DND-41 (cell line): ENCODE data around the gene WNT3A.

Experiments used
- ATAC-seq: fragments of 200-7000 bp; cut with Tn5 transposase; 3 replicates; pipeline ENCODE4 v1.9.1; 2021; ENCODE audit warnings: low read depth; ENCODE audit not compliant: insufficient read depth
- DNase-seq: peaks from one replicate; pipeline ENCODE4 v3.0.0-alpha.2; 2020
- H2AFZ ChIP-seq: 2 replicates; pipeline ENCODE4 v1.6.0; 2012; ENCODE audit warnings: low read depth, low read length
- H3K27ac ChIP-seq: 2 replicates; pipeline ENCODE4 v1.5.1; 2012; ENCODE audit warnings: low read length, inconsistent platforms
- H3K27me3 ChIP-seq: fragments of 200-600 bp; sonication (generic); 2 replicates; pipeline ENCODE4 v1.6.0; 2012; ENCODE audit warnings: low read length, mild to moderate bottlenecking, inconsistent platforms; ENCODE audit not compliant: insufficient read depth, poor library complexity
- H3K36me3 ChIP-seq: 2 replicates; pipeline ENCODE4 v1.5.1; 2012; ENCODE audit warnings: low read length, inconsistent platforms; ENCODE audit not compliant: insufficient read depth
- H3K4me1 ChIP-seq: 2 replicates; pipeline ENCODE4 v1.5.1; 2012; ENCODE audit warnings: mild to moderate bottlenecking, low read length; ENCODE audit not compliant: insufficient read depth
- H3K4me2 ChIP-seq: 2 replicates; pipeline ENCODE4 v1.6.0; 2012; ENCODE audit warnings: mild to moderate bottlenecking, moderate library complexity, low read length, inconsistent platforms; ENCODE audit not compliant: insufficient read depth
- H3K4me3 ChIP-seq, 2 experiments: fragments of 200-600 bp in 1 of 2; shearing (Covaris generic) in 1 of 2; 2 replicates each; pipeline ENCODE4 v1.5.1; 2012 to 2016; ENCODE audit warnings: inconsistent platforms in 2 of 2, low read length in 2 of 2, mild to moderate bottlenecking in 2 of 2, low read depth in 1 of 2, moderate library complexity in 1 of 2
- H3K79me2 ChIP-seq: 2 replicates; pipeline ENCODE4 v1.6.0; 2012; ENCODE audit warnings: low read length, inconsistent platforms; ENCODE audit not compliant: insufficient read depth
- H3K9ac ChIP-seq: 2 replicates; pipeline ENCODE4 v1.6.0; 2012; ENCODE audit warnings: low read depth, mild to moderate bottlenecking, inconsistent platforms, low read length, moderate library complexity
- H3K9me3 ChIP-seq: 2 replicates; pipeline ENCODE4 v1.5.1; 2012; ENCODE audit warnings: low read length, moderate library complexity, mild to moderate bottlenecking, inconsistent platforms; ENCODE audit not compliant: insufficient read depth, severe bottlenecking
- H4K20me1 ChIP-seq: 2 replicates; pipeline ENCODE4 v1.6.0; 2012; ENCODE audit warnings: low read length; ENCODE audit not compliant: insufficient read depth
- EZH2 ChIP-seq: IDR thresholded peaks from 3 replicates; pipeline ENCODE4 v1.6.1; 2012; ENCODE audit warnings: borderline replicate concordance, low read depth, mild to moderate bottlenecking, moderate library complexity, low read length, inconsistent platforms; ENCODE audit not compliant: severe bottlenecking
- TF ChIP-seq, protein P1 (sequence below): IDR thresholded peaks from 2 replicates; pipeline ENCODE4 v1.5.1; 2012; ENCODE audit warnings: borderline replicate concordance, low read length, moderate library complexity, mild to moderate bottlenecking; ENCODE audit not compliant: poor library complexity, severe bottlenecking; ENCODE audit errors: extremely low read depth

WNT3A gene

DNA sequence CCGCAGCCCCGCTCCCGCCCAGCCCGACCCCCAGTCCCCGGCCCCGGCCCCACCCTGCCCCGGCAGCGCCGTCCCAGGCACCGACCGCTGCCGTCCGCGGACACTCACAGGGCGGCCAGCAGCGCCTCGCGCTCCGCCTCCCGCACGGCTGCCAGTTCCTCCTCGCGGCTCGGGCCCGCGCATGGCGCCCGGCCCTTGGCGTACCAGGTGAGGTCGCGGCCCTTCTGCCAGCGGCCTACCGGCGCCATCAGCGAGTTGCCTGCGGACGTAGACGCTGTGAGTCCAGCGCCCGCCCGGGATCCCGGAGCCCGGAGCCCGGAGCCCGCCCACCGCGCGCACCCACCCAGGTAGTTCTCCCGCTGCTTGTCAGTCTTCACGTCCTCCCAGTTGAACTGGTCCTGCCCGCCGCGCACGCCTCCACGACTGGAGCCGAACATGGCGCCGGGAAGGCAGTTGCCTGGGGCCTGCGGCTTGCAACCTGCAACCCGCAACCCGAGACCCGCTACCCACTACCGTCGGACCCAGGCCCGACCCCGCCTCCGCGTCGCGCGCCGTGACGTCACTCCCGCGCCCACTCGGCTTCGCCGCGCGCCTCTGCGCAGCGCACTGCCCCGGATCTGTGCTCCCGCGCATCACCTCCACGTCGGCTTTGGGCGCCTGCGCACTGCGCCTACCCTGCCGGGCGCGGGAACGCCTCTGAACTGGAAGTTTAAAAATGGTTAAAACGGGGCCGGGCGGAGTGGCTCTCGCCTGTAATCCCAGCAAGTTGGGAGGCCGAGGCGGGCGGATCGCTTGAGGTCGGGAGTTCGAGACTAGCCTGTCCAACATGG lies 96.2 kb downstream of the WNT3A start, which contains the start of gene C1orf35:
TSS of gene C1orf35 (minus strand) at position 535 of the 830 bp plus-strand sequence. CDS start at position 437, 98 bp downstream.
- H3K9ac ChIP-seq: peak within 1 kb of the TSS; percentile 78
- peak within 1 kb of the TSS; percentile 96 for H2AFZ ChIP-seq
- peak within 1 kb of the TSS; percentile 62 to 95; a peak in 3 of 4 replicates for H3K4me3 ChIP-seq
- H3K36me3 ChIP-seq: peaks cover 58% of the 10 kb centered on the region
- peaks cover 47% of the 10 kb centered on the region for H3K4me1 ChIP-seq
- H3K27me3 ChIP-seq: no peaks in the 10 kb centered on the region
- ATAC-seq (peak; percentile 86), DNase-seq (peak; percentile 95)
- no peak for TF ChIP-seq EZH2
- TF ChIP-seq, protein P1, sequence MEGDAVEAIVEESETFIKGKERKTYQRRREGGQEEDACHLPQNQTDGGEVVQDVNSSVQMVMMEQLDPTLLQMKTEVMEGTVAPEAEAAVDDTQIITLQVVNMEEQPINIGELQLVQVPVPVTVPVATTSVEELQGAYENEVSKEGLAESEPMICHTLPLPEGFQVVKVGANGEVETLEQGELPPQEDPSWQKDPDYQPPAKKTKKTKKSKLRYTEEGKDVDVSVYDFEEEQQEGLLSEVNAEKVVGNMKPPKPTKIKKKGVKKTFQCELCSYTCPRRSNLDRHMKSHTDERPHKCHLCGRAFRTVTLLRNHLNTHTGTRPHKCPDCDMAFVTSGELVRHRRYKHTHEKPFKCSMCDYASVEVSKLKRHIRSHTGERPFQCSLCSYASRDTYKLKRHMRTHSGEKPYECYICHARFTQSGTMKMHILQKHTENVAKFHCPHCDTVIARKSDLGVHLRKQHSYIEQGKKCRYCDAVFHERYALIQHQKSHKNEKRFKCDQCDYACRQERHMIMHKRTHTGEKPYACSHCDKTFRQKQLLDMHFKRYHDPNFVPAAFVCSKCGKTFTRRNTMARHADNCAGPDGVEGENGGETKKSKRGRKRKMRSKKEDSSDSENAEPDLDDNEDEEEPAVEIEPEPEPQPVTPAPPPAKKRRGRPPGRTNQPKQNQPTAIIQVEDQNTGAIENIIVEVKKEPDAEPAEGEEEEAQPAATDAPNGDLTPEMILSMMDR: no peak
- H3K27ac ChIP-seq: peak within 1 kb of the TSS; percentile 80
- H3K4me2 ChIP-seq: peak within 1 kb of the TSS; percentile 73
- peaks cover 63% of the 10 kb centered on the region for H3K79me2 ChIP-seq
- peaks cover 44% of the 10 kb centered on the region for H4K20me1 ChIP-seq
- H3K9me3 ChIP-seq: no peaks in the 10 kb centered on the region

- Histone ChIP-seq H2AFZ (no peak overlapping the region), H3K9me3 (no peaks in the 10 kb centered on the region), H3K9ac (peak overlapping the region; percentile 78; the same call in 1 of the 2 replicates), H3K4me1 (peaks cover 57% of the 10 kb centered on the region), H3K36me3 (peaks cover 42% of the 10 kb centered on the region), H3K79me2 (peaks cover 60% of the 10 kb centered on the region), H3K4me2 (peak overlapping the region; percentile 73), H3K4me3 (peak overlapping the region in 1 of 2 experiments; percentile 95; a peak in 2 of 4 replicates), H3K27me3 (no peaks in the 10 kb centered on the region), H3K27ac (peak overlapping the region; percentile 80; the same call in 1 of the 2 replicates), H4K20me1 (peaks cover 27% of the 10 kb centered on the region)
- DNase-seq (no peak), ATAC-seq (no peak)
- TF ChIP-seq EZH2: no peak
- TF ChIP-seq, protein P1: no peak
These were observed 97.9 kb downstream of the WNT3A start for GRCh38 chr1:228104526-228105269.

DNA sequence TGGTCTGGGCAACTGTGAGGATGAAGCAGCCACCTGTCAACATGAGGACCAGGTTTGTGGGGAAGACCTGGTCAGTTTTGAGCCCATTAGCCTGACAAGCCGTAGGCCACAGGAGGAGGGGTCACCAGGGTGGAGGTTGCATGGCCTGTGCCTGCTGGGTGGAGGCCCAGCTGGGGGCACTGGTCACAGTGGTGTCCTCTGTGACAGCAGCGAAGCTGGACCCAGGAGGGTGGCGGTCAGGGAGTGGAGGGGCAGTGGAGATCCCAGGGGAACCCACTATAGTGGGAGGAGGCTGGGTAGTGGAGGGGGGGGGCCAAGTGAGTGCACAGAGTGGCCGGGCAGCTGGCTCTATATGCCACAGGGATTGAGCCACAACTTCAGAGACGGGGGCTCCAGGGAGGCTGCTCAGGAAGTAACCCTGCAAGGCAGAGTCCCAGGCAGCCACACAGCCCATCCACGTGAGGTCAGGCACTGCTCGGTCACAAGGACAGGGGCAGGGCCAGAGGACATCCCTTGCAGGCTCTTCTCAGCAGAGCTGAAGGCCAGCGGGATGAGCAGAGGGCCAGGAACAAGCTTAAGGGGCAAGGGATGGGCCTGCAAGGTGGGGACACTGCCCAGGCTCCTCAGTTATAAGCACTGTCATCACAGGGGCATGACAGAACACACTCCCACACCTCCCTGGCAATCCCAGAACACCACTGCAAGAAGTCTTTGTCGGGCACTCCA lies 98.6 kb downstream of the WNT3A start:
- Histone ChIP-seq H3K4me1 (peaks cover 64% of the 10 kb centered on the region), H4K20me1 (peaks cover 21% of the 10 kb centered on the region), H3K36me3 (peaks cover 37% of the 10 kb centered on the region), H3K4me2 (no peak overlapping the region), H3K9me3 (no peaks in the 10 kb centered on the region), H3K27ac (no peak overlapping the region), H3K4me3 (no peak overlapping the region), H2AFZ (no peak overlapping the region), H3K9ac (0 out of 2 replicates have a peak overlapping the region, but pooled peaks have one; percentile 78), H3K27me3 (no peaks in the 10 kb centered on the region), H3K79me2 (peaks cover 61% of the 10 kb centered on the region)
- no peak for ATAC-seq
- DNase-seq: no peak
- TF ChIP-seq EZH2: no peak
- TF ChIP-seq, protein P1: no peak
